ENCODE data around the gene OLFML2A.

GRCh38 chr9:124770359-124771020 lies 6.4 kb upstream of the OLFML2A start:
- TF ChIP-seq GATA2 (IDR thresholded peaks at IDR 0.05; ENCODE audit: low read depth, low read length) (no peak), GATA3 (IDR thresholded peaks at IDR 0.05; ENCODE audit: low read depth, low read length) (no peak)
